ENCODE results near the gene CDK11B.

DNA sequence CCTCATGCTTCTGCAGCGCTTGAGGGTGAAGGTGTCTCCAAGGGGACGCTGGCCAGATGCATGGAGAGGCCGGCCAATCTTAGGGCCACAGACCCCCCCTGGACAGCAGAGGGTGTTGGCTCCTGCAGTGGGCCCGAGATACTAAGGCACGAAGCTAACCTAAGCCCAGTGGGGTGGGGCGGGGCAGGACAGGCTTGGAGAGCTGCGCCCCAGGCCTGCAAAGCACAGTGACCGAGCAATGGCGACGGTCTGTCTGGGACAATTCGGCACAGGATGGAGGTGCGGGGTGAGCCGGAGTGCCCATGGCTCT lies 60.1 kb downstream of the CDK11B start:
- TF ChIP-seq, protein P1, sequence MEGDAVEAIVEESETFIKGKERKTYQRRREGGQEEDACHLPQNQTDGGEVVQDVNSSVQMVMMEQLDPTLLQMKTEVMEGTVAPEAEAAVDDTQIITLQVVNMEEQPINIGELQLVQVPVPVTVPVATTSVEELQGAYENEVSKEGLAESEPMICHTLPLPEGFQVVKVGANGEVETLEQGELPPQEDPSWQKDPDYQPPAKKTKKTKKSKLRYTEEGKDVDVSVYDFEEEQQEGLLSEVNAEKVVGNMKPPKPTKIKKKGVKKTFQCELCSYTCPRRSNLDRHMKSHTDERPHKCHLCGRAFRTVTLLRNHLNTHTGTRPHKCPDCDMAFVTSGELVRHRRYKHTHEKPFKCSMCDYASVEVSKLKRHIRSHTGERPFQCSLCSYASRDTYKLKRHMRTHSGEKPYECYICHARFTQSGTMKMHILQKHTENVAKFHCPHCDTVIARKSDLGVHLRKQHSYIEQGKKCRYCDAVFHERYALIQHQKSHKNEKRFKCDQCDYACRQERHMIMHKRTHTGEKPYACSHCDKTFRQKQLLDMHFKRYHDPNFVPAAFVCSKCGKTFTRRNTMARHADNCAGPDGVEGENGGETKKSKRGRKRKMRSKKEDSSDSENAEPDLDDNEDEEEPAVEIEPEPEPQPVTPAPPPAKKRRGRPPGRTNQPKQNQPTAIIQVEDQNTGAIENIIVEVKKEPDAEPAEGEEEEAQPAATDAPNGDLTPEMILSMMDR (IDR thresholded peaks at IDR 0.05): no peak
- TF ChIP-seq POLR2A (IDR thresholded peaks at IDR 0.05): no peak
